ENCODE data around the gene FAM131B. TPM values are rescaled to one million over a fixed set of nuclear protein-coding genes. Genes with fewer than 3 reads are reported as not detected.
A peak's percentile ranks its signal among the peaks of the same experiment; 100 is the strongest.

Gene FAM131B
- total RNA-seq, 1 donor from 2014 or later = 15.5 TPM

DNA sequence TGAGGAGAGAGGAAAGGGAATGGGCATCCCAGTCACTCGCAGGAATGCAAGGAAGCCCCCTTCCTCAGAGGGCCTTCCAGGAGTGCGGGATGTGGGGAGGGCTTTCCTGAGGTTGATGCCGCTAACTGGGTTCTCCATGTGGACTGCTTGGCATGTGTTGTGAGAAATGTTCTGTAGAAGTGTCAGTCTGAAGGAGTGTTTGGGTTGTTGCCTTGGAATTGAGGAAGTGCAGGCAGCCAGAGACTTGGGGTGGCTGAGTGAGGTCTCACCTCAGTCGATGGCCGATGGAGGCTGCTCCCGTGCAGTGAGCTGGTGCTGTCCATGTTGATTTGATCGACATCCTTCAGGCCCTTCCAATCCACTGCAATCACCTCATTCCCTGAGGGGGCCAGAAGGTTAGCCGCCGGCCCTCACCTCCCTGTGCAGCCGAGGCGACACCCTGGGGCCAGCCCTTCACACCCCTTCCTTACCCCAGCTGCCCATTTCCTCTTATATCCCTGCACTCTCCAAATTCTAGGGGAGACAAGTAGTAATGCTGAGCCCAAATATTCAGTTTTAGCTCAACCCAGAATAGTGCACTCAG lies 2.7 kb downstream of the FAM131B start:
- Mint-ChIP-seq H3K27me3 (ENCODE audit: low read depth) (peaks cover 37% of the 10 kb centered on the region), H3K9me3 (no peaks in the 10 kb centered on the region), H3K36me3 (ENCODE audit: low read depth) (peaks cover 17% of the 10 kb centered on the region), H3K4me1 (peaks cover 19% of the 10 kb centered on the region), H3K27ac (ENCODE audit: unreplicated experiment) (no peak overlapping the region), H3K4me3 (peak overlapping the region; percentile 84)
- no peak for DNase-seq (ENCODE audit: low read depth, low spot score)
- TF ChIP-seq, protein P1, sequence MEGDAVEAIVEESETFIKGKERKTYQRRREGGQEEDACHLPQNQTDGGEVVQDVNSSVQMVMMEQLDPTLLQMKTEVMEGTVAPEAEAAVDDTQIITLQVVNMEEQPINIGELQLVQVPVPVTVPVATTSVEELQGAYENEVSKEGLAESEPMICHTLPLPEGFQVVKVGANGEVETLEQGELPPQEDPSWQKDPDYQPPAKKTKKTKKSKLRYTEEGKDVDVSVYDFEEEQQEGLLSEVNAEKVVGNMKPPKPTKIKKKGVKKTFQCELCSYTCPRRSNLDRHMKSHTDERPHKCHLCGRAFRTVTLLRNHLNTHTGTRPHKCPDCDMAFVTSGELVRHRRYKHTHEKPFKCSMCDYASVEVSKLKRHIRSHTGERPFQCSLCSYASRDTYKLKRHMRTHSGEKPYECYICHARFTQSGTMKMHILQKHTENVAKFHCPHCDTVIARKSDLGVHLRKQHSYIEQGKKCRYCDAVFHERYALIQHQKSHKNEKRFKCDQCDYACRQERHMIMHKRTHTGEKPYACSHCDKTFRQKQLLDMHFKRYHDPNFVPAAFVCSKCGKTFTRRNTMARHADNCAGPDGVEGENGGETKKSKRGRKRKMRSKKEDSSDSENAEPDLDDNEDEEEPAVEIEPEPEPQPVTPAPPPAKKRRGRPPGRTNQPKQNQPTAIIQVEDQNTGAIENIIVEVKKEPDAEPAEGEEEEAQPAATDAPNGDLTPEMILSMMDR (conservative IDR thresholded peaks at IDR 0.05) = no peak

DNA sequence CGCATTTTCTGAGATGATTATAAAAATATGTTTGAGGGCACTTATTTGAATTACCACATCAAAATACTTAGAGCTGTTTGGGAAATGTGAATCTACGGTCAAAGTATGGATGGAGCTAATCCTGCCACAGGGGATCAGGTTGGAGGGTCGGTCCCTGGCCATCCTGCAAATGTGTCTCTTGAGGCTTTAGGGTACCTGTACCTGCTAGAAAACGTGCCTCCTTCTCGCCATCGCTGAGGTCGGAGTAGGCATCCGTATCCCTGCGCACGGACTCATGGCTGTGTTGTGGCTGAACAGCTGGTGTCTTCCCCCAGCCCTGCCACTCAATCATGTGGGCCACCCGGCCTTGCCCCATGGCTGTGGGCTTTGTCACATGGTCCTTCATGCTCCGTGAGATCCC lies 3.9 kb downstream of the FAM131B start:
- Mint-ChIP-seq H3K4me1 (peaks cover 20% of the 10 kb centered on the region), H3K27me3 (ENCODE audit: low read depth) (peaks cover 25% of the 10 kb centered on the region), H3K4me3 (no peak overlapping the region), H3K9me3 (no peaks in the 10 kb centered on the region), H3K36me3 (ENCODE audit: low read depth) (peaks cover 17% of the 10 kb centered on the region), H3K27ac (ENCODE audit: unreplicated experiment) (no peak overlapping the region)
- DNase-seq (ENCODE audit: low read depth, low spot score) = no peak
- TF ChIP-seq, protein P1 (conservative IDR thresholded peaks at IDR 0.05) = no peak

DNA sequence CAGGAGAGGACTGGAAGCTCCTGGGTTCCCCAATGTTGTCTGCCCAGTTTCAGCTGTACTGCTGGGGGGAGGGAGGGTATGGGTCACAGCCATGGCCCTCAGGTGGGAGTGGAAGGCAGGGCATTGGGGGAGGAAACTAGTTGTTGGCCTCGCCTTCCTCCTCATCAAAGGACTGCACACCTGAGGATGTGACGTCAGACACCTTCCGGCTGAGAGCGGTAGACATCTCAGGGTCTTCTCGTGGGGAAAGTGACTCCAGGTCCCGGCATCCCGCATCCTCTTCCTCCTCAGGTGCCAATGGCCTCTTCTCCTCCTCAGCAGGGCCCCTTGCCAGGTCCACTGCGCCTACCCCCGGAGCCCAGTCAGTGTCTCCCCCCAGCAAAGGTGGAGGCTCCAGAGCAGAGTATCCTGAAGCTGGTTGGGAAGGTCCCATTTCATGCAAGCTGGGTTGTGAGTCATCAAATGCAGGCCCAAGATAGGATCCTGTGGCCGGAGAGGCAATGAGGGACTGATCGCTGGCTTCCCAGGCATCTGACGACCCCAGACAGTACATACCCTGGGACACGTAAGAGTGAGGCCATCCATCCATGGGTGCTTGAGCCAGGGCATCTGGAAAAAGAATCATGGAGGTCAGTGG lies 6.0 kb downstream of the FAM131B start:
- no peak for DNase-seq (ENCODE audit: low read depth, low spot score)
- no peak overlapping the region for H3K4me3 Mint-ChIP-seq
- H3K36me3 Mint-ChIP-seq (ENCODE audit: low read depth) = peaks cover 17% of the 10 kb centered on the region
- H3K27me3 Mint-ChIP-seq (ENCODE audit: low read depth) = peaks cover 21% of the 10 kb centered on the region
- no peak overlapping the region for H3K27ac Mint-ChIP-seq (ENCODE audit: unreplicated experiment)
- no peaks in the 10 kb centered on the region for H3K9me3 Mint-ChIP-seq
- TF ChIP-seq, protein P1 (conservative IDR thresholded peaks at IDR 0.05) = no peak
- H3K4me1 Mint-ChIP-seq = peaks cover 35% of the 10 kb centered on the region

DNA sequence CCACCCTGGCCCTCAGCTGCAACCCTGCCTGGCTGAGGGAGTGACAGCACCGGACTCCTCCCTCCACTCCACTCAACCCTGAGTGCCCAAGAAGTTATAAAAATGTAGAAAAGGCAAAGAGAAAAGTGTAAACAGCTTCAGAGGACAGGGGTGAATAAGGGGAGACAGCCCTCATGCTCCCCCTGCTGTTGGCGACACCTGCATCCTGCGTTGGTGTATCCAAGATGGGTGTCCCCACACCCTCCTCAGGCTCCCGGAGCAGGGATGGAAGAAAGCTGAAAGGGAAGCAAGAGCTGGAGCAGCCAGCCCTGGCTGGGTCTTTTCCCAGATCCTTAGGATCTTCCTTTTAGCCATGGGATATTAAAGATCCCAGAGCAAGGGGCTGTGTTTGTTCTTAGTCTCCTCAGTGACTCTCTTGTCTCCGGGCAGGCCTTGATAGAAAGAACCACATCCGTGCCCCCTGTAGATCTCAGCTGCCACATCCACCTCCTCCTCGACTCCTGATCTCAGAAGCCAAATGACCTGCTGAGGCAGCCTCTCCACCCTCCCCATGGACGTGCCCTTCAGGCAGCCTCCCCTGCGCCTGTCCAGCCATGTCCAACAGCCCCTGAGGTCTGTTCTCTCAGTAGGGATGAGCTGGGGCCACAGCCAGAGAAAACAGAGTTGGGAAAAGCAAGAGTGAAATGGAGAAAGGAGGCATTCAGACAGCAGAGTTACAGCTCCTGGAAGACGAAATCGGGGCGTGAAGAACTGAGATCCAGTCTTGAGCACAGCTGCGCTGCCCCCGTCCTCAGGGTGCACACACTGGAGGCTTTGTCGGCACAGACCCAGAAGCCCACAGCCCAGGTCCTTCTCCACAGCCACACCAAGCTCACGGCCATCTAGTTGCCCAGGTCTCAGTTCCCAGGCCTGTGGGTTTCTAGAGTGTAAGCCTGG lies 6.8 kb downstream of the FAM131B start:
- Mint-ChIP-seq H3K27me3 (ENCODE audit: low read depth) (peaks cover 17% of the 10 kb centered on the region), H3K27ac (ENCODE audit: unreplicated experiment) (no peak overlapping the region), H3K9me3 (no peaks in the 10 kb centered on the region), H3K4me1 (peaks cover 34% of the 10 kb centered on the region), H3K4me3 (no peak overlapping the region), H3K36me3 (ENCODE audit: low read depth) (peaks cover 17% of the 10 kb centered on the region)
- no peak for DNase-seq (ENCODE audit: low read depth, low spot score)
- TF ChIP-seq, protein P1 (conservative IDR thresholded peaks at IDR 0.05) = no peak

DNA sequence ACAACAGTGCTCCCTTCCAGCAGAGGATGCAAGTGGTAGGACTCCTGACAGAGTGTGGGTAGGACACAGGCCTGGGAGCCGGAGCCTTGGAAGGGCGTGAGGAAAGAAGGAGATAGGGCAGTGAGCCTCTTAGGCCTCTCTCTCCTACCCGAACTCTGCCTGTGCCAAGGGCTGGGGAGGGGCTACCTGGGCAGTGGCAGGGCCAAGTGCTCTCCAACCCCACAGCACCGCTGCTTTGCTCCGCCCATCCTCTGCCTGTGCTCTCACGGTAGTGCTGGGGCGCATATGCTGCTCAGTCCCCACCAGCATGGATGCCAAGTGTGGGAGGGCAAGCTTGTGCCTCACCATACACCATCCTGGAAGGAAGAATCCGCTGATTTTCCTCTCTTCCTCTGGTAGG lies 7.5 kb downstream of the FAM131B start:
- Mint-ChIP-seq H3K9me3 (no peaks in the 10 kb centered on the region), H3K27me3 (ENCODE audit: low read depth) (peaks cover 11% of the 10 kb centered on the region), H3K4me3 (no peak overlapping the region), H3K36me3 (ENCODE audit: low read depth) (peaks cover 17% of the 10 kb centered on the region), H3K4me1 (peaks cover 28% of the 10 kb centered on the region), H3K27ac (ENCODE audit: unreplicated experiment) (no peak overlapping the region)
- TF ChIP-seq, protein P1 (conservative IDR thresholded peaks at IDR 0.05) = no peak
- DNase-seq (ENCODE audit: low read depth, low spot score) = no peak
